Stimulated activated CD8-positive, alpha-beta memory T cell treated with anti-CD3 and anti-CD28 coated beads, Interleukin-15, amount 100 ng/mL, for 48 hours (primary cell): Measurements from ENCODE around the gene FGF22.
"Not testable (repeated sequence)": the region's sequence is repeated elsewhere in the genome, so short reads cannot be mapped to it uniquely, and the experiment has no call there.

Experiments used
- DNase-seq, 2 donors: peaks; one replicate each; pipeline ENCODE4 v3.0.0-alpha.2; 2020; ENCODE audit warnings: low read depth in 2 of 2

FGF22 gene

DNA sequence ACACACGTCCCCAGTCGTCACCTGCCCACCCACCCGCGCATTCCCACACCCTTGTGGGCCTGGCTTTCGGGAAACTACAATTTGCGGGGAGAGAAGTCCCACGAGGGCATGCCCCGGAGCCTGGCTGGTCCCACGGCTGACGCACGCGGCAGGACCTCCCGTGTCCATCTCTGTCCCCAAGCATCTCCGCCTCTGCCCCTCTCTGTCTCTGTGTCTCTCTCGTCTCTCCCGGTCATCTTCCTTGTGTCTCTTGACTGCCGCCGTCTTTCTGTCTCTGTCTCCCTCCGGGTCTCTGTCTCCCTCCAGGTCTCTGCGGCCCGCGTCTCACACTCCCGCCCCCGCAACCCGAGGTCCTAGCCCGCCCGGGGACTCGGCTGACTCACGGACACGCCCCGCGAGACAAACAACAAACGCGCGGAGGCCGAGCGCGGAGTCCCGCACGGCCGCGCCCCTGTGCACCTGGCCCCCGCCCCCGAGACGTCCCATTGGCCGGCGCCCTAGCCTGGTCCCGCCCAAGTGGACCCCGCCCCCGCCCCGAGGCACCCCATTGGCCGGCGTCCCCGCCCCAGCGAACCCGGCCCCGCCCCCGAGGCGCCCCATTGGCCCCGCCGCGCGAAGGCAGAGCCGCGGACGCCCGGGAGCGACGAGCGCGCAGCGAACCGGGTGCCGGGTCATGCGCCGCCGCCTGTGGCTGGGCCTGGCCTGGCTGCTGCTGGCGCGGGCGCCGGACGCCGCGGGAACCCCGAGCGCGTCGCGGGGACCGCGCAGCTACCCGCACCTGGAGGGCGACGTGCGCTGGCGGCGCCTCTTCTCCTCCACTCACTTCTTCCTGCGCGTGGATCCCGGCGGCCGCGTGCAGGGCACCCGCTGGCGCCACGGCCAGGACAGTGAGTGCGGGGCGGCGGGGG lies at the start of gene FGF22:
Gene FGF22 (plus strand): TSS at position 627 of the 908 bp plus-strand sequence. CDS start 47 bp downstream, at position 674.
- peak; percentile 92 to 93 for DNase-seq

DNA sequence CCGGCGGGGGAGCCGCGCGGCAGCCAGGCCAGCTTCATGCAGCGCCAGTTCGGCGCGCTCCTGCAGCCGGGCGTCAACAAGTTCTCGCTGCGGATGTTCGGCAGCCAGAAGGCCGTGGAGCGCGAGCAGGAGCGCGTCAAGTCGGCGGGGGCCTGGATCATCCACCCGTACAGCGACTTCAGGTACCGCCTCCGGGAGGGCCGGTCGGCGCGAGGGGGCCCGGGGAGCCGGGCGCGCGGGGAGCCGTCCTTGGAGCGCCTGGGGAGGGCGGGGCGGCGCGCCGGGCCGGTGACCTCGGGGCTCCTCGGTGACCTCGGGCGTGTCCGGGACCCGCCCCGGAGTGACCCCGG lies 49.3 kb upstream of the FGF22 start:
- DNase-seq: no peak

DNA sequence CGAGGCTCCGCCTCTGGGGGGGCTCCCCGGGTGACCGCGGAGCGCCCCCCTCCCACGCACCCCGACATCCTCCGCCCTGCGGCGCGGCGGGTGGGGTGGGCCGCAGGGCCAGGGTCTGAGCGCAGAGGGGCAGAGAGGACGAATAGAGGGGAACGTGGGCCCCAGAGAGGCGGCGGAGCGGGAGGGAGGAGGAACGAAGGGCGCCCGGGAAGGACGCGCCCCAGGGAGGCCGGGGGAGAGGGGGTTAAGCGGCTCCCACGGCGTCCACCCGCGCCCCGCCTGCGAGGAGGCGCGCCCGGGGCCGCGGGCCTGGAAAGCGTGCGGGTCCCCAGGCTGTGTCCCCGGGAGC lies 49.0 kb upstream of the FGF22 start:
- DNase-seq: no peak

DNA sequence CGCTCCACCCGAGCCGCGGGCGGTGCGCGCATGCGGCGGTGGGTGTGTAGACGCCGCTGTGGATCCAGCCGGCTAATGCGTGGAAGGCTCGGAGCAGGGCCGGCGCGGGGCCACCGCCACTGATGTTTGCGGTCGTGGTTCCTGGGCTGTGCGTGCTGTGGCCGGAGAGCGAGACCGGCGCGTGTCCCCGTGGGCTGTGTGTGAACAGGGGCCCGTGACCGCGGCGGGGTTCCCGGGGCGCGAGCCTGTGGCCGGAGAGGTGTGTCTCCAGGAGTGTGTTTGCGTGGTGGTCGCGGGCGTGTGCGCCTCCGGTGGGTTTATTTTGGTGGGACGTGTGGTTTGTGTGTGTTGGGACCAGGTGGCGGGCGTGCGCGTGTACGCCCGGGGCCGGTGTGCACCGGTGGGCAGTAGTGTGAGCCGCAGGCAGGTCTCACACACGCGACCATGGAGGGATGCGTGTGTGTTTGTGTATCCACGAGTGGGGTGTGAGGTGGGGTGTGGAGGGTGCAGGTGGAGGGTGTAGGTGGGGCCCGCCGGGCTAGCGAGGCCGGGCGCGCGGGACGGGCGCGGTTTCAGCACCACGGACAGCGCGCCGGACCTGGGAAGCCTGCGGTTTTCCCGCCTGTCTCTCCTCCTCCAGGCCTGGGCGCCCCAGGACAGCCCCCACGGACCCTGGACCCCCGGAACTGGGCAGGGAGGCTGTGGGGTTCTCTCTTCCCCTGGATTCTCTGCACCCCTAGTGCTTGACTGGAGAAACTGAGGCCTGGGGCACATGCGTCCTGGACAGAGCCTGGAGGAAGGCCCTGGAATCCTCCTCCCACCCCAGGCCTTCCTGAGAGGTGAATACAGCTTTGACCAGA lies 48.4 kb upstream of the FGF22 start:
- DNase-seq: no peak

DNA sequence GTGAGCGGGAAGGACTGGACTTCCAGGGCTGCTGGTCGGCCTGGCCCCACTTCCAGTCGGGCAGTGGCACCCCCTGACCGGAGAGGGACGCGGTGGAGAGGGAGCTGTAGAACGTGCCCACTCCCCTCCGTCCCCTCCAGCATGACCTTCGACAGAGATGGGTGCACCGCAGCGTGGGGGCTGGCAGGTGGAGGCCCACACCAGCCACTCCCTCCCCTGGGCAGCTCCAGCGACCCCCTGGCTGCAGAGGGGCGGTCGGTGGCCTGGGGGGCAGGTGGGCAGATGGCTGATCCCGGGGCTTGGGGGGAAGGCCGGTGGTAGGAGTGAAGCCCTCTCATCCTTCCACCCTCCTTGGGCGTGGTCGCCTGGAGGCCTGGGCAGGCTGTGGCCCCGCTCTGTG lies 47.6 kb upstream of the FGF22 start:
- DNase-seq: no peak

DNA sequence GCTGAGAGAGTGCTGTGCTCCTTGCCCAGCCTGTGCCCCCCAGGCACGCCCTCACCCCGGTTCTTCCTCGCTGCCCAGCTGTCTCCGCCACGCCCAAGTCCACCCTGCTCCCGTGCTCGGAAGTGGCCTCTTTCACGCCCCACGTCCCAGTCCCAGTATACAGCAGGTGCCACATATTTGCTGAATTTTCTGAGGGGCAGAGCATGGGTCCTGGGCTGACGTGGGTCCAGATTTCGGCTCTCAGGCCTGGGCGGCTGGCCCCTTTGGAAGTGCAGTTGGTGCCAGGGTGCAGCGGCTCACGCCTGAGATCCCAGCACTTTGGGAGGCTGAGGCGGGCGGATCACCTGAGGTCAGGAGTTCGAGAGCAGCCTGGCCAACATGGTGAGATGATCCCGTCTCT lies 46.6 kb upstream of the FGF22 start:
- no peak for DNase-seq

DNA sequence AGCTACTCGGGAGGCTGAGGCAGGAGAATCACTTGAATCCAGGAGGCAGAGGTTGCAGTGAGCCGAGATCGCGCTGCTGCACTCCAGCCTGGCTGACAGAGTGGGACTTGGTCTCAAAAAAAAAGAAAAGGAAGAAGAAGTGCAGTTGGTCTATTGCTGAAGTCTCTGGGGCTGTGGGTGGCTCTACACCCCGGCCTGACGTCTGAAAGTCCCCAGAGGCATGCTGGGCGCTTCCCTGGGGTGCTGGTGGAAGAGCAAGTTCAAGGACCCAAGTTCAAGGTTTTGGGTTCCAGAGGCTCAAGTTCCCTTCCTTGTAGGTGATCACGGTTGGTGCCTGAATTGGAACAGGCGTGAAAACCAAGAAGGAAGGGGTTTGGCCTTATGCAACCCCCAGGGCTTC lies 46.2 kb upstream of the FGF22 start:
- DNase-seq: no peak

DNA sequence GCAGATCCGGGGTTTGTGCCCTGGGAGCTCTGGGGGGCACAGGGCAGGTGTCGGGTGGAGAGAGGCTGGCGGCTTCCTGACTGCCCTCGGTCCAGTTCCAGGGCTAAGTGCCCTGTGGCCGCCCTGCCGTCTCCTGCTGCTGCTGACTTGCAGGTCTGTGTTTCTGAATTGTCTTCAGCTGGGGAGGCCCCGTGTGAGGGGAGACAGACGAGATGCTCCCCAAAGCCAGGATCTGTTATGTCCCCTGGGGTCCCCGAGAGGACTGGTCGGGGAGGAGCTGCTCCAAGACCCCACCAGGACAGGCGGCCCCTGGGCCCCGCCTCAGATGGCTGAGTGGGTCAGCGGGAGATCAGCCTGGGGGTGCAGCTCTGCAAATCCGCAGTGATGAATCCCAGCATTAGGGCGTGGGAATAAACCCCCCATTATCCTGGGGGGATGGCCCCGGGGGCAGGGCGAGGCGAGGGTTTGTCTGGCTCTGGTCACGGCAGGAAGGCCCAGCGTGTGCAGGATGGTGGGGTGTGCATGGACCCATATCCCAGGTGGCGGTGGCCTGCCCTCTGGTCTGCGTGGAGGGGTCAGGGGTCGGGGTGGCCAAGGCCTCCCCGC lies 45.3 kb upstream of the FGF22 start:
- DNase-seq: no peak

DNA sequence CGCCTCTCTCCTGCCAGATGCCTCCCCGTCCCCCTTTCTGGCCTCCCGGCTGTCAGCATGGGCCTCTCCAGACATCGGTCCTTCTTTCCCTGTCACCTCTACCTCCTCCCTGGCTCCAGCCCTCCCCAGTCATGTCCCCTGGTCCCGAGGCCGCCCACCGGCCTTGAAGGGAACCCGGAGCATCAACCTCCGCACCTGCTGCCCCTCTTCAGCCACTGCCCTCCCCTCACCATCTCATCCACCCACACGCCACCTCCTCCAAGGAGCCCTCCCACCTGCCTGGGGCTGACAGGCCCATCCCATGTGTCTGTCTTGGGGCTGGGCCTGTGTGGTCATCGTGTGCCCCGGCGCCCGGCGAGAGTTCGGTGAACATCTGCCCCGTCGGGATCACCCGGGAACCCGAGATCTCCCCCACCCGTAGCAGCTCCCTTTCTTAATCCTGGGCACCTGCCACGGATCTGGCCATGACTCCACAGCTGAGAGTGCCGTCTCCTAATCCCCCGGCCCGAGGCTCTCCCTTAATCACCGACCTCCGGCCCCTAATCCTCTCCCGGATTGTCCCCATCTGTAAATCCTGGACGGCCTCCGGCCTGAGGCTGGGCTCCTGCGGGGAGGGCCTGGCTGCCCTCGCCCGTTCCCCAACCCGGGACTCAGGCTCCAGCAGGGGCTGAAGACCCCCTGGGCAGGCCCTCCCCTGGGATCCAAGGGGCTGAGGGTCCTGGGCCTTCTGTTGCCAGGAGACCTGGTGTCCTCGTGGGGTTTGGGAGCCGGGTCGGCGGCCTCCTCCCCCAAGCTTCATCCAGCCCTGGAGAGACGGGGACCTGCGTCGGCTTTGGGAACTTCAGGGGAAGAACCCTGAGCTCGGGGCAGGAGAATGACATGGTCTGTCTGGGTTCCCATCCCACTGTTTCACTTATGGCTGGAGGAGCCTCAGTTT lies 44.1 kb upstream of the FGF22 start:
- DNase-seq: no peak

DNA sequence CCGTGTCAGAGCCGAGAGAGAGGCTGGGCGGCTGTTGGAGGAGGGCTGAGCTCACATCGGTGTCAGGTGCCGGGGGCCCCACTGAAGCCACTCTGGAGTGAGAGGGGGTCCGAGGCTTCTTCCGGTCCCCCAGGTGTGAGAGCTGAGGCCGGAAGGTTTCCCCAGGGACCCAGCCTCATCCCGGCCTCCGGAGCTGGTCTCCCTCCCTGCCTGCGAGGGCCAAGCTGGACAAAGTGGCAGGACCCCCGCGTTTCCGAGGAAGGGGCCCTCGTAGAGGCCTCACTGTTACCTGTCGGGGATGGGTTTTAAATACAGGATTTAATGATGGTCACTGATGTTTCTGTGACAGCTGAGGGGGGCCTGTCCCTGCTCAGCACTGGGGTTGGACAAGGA lies 43.4 kb upstream of the FGF22 start:
- no peak for DNase-seq

DNA sequence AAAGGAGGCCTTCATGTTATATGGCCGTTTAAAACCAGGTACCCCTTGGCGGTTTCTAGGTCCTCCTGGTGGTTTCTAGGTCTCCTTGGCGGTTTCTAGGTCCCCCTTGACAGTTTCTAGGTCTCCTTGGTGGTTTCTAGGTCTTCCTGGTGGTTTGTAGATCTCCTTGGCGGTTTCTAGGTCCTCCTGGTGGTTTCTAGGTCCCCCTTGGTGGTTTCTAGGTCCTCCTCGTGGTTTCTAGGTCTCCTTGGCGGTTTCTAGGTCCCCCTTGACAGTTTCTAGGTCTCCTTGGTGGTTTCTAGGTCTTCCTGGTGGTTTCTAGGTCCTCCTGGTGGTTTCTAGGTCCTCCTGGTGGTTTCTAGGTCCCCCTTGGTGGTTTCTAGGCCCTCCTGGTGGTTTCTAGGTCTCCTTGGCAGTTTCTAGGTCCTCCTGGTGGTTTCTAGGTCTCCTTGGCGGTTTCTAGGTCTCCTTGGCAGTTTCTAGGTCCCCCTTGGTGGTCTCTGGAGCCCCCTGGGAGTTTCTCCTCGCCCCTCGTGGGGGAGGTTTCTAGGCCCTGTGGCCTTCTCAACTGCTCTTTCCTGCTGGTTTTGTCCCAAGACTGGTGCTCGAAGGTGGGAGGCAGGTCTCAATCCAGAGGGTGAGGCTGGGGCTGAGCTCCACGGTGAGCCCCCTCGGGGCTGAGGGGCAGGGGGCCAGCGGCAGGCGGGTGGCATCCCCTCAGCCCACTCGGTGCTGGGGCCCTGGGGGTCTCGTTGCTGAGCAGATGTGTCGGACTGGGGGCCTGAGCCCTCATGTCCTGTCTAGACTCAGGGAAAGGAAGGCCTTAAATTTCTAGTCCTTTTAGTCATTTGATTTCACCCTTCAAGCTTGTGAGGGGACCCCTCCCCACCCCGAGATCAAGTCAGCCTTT lies 42.0 kb upstream of the FGF22 start:
- no peak for DNase-seq

DNA sequence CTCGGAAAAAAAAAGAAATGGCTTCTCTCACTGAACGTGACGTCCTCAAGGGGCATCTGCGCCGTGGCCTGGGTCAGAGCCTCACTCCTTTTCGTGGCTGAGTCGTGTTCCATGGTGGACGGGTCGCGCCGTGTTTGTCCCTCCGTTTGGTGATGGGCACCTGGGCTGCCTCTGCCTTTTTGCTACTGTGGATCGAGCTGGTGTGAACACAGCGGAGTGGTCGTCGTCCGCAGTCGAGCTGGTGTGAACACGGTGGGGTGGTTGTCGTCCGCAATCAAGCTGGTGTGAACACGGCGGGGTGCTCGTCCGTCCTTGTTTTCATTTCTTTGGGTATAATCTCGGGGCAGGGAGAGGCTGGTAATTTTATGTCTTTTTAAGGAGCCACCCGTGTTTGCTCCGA lies 38.4 kb upstream of the FGF22 start:
- no peak for DNase-seq

DNA sequence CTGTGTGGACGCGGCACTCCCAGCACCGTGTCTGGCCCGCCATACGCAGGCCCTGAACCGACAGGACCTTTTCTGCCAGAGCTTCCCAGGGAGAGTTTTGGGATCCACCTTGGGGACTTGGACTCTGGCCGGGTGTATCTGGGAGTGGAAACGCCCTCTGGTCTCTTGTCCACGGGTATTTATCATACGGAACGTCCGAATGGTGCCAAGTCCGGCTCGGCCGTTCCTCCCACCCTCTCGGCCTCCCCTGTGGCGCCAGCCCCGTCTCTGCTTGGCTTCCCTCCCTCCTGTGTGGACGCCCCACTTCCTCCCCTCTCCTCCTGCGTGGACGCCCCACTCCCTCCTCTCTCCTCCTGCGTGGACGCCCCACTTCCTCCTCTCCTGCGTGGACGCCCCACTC lies 37.9 kb upstream of the FGF22 start:
- DNase-seq: no peak

DNA sequence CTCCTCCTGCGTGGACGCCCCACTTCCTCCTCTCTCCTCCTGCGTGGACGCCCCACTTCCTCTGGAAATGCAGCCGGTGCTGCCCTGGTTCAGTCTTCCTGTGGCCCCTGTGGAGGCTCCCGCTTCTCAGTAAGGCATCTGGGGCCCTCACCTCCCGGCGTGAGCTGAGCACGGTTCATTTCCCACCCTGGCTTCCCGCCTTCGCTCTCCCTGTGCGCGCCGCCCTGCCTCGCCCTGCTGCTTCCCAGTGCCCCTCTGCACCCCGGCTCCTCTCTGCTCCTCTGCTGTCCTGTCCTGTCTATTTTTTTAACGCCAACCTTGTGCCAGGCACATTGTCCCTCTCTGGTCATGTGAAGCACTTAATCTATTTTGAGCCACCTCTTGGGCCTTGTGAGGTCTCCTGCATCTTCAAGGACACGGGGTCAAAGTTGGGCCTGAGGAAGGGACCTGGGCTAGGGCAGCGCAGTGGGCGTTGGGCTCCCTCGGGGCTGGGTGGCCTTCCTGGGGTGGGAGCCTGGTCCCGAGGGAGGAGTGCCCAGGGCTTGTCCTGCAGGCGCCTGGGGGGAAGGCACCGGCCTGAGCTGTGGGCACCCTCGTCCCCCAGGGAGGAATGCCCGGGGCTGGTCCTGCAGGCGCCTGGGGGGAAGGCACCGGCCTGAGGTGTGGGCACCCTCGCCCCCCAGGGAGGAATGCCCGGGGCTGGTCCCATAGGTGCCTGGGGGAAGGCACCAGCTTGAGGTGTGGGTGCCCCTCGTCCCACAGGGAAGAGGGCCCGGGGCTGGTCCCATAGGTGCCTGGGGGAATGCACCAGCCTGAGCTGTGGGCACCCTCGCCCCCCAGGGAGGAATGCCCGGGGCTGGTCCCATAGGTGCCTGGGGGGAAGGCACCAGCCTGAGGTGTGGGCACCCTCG lies 37.0 kb upstream of the FGF22 start:
- no peak for DNase-seq

DNA sequence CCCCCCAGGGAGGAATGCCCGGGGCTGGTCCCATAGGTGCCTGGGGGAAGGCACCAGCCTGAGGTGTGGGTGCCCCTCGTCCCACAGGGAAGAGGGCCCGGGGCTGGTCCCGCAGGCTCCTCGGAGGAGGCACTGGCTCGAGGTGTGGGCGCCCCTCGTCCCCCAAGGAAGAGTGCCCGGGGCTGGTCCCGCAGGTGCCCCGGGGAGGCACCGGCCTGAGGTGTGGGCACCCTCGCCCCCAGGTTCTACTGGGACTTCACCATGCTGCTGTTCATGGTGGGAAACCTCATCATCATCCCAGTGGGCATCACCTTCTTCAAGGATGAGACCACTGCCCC lies 36.4 kb upstream of the FGF22 start:
- DNase-seq: not testable (repeated sequence)

DNA sequence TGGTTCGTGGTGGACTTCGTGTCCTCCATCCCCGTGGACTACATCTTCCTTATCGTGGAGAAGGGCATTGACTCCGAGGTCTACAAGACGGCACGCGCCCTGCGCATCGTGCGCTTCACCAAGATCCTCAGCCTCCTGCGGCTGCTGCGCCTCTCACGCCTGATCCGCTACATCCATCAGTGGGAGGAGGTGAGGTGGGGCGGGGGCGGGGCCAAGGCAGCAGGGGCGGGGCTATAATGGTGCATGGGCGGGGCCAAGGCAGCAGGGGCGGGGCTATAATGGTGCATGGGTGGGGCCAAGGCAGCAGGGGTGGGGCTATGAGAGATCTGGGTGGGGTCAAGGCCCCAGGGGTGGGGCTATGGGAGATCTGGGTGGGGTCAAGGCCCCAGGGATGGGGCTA lies 35.9 kb upstream of the FGF22 start:
- not testable (repeated sequence) for DNase-seq

DNA sequence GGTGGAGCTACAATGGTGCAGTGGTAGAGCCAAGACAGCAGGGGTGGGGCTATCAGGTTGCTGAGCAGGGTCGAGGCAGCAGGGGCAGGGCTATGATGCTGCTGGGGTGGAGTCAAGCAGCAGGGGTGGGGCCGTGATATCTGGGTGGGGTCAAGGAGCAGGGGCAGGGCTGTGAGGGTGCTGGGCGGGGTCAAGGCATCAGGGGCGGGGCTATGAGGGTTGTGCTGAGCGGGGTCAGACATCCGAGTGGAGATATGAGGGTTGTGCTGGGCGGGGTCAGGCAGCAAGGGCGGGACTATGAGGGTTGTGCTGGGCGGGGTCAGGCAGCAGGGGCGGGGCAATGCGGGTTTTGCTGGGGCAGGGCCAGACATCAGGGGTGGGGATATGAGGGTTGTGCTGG lies 35.3 kb upstream of the FGF22 start:
- DNase-seq: peak; percentile 36 to 44

DNA sequence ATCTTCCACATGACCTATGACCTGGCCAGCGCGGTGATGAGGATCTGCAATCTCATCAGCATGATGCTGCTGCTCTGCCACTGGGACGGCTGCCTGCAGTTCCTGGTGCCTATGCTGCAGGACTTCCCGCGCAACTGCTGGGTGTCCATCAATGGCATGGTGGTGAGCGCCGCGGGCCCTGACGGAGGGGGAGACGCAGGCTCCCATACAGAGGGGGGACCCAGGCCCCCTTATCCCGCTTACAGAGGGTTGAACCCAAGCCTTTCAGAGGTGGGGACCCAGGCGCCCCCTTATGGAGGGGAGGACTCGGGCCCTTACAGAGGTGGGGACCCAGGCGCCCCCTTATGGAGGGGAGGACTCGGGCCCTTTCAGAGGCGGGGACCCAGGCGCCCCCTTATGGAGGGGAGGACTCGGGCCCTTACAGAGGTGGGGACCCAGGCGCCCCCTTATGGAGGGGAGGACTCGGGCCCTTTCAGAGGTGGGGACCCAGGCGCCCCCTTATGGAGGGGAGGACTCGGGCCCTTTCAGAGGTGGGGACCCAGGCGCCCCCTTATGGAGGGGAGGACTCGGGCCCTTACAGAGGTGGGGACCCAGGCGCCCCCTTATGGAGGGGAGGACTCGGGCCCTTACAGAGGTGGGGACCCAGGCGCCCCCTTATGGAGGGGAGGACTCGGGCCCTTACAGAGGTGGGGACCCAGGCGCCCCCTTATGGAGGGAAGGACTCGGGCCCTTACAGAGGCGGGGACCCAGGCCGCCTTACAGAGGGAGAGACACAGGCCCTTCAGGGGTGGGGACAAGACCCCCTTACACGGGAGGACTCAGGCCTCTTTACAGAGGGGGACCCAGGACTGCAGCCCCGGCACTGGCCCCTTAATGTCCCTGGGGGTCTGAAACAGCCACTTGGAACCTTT lies 34.4 kb upstream of the FGF22 start:
- peak in 1 of 2 donors; percentile 50 for DNase-seq
